Left renal pelvis (tissue), 4 donors: ENCODE results near the gene LRRC32. TPM values are rescaled to one million over a fixed set of nuclear protein-coding genes. Genes with fewer than 3 reads are reported as not detected.

Source experiments
- DNase-seq, 4 donors: peaks; one replicate each; pipeline ENCODE4 v3.0.0-alpha.2; 2013; ENCODE audit warnings: low read depth in 4 of 4, low spot score in 3 of 4
- polyA plus RNA-seq, 4 donors: library from polyadenylated mRNA; unstranded; fragments of 120-200 nt; gene quantifications; one replicate each; pipeline ENCODE4 v1.2.1, GENCODE V29; 2013; ENCODE audit not compliant: insufficient read length in 4 of 4

LRRC32 gene
- 10 to 100 TPM; 52.7 to 70.3 (median 69.2) TPM for polyA plus RNA-seq

- DNase-seq: no peak
Measured at GRCh38 chr11:76670485-76671236, at the start of gene LRRC32. Gene LRRC32, minus strand, starts transcription at chr11:76670747. Its CDS starts 4,793 bp downstream, at chr11:76665954.

GRCh38 chr11:76719686-76720085, 49.1 kb upstream of the LRRC32 start:
- DNase-seq: no peak

GRCh38 chr11:76719281-76719680, 48.7 kb upstream of the LRRC32 start:
- DNase-seq: no peak

- DNase-seq: no peak
Measured at GRCh38 chr11:76717816-76718215, 47.3 kb upstream of the LRRC32 start.

- no peak for DNase-seq
Measured at GRCh38 chr11:76717369-76717768, 46.8 kb upstream of the LRRC32 start.

GRCh38 chr11:76716268-76716667, 45.7 kb upstream of the LRRC32 start:
- DNase-seq: no peak

- DNase-seq: no peak
Measured at GRCh38 chr11:76714493-76714892, 43.9 kb upstream of the LRRC32 start.

- DNase-seq: no peak
Measured at GRCh38 chr11:76713499-76713898, 43.0 kb upstream of the LRRC32 start.

GRCh38 chr11:76712125-76712524, 41.6 kb upstream of the LRRC32 start:
- DNase-seq: no peak

GRCh38 chr11:76709756-76710155, 39.2 kb upstream of the LRRC32 start:
- DNase-seq: no peak

- no peak for DNase-seq
Measured at GRCh38 chr11:76708972-76709660, 38.6 kb upstream of the LRRC32 start.

GRCh38 chr11:76707293-76707825, 36.8 kb upstream of the LRRC32 start:
- DNase-seq: no peak

- no peak for DNase-seq
Measured at GRCh38 chr11:76706667-76707066, 36.1 kb upstream of the LRRC32 start.

- no peak for DNase-seq
Measured at GRCh38 chr11:76705826-76706225, 35.3 kb upstream of the LRRC32 start.

GRCh38 chr11:76704171-76704948, 33.8 kb upstream of the LRRC32 start:
- no peak for DNase-seq

- DNase-seq: no peak
Measured at GRCh38 chr11:76703707-76704106, 33.2 kb upstream of the LRRC32 start.

GRCh38 chr11:76702336-76703128, 32.0 kb upstream of the LRRC32 start:
- DNase-seq: no peak

- DNase-seq: no peak
Measured at GRCh38 chr11:76701294-76702040, 30.9 kb upstream of the LRRC32 start.
